Stimulated activated CD8-positive, alpha-beta memory T cell treated with anti-CD3 and anti-CD28 coated beads, Interleukin-7, amount 100 ng/mL, for 48 hours (primary cell): Measurements from ENCODE around the gene SP3.

Source experiments
- DNase-seq, 2 donors: peaks; one replicate each; pipeline ENCODE4 v3.0.0-alpha.2; 2020; ENCODE audit warnings: low read depth in 1 of 2; ENCODE audit errors: extremely low read depth in 1 of 2

Gene SP3

DNA sequence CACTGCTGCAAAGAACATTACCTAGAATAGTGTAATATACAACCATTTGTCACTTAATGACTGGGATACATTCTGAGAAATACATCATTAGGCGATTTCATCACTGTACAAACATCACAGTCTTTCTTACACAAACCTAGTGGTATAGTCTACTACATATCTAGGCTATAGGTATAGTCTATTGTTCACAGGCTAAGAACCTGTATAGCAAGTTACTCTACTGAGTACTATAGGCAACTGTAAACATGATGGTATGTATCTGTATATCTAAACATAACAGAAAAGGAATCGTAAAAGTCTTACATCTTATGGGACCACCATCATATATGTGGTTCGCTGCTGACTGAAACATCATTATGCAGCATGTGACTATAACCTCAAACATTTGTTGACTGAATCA is 21.4 kb downstream of the SP3 start:
- DNase-seq = no peak

DNA sequence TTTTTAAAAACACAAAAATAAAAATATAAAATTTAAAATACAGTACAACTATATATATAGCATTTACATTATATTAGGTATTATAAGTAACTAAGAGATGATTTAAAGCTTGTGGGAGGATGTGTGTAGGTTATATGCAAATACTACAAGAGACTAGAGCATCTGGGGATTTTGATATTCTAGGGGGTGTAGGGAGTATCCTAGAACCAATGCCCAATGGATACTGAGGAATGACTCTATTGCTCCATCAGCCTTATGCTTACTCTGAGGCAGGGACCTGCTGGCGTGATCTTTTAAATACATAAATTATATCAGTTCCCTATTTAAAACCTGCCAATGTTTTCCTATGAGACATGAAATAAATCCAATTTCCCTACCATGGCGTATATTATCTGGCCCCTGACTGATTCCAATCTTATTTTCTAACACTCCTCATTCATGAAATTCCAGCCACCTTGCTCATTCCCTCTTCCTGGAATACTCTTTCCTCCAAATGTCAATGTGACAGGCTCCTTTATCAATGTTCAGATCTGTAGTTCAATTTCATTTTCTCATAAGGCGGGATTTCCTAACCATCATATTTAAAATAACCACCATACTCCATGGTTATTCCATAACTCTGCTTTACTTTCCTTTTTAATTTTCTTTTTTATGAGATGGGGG is 22.2 kb downstream of the SP3 start:
- DNase-seq = no peak

DNA sequence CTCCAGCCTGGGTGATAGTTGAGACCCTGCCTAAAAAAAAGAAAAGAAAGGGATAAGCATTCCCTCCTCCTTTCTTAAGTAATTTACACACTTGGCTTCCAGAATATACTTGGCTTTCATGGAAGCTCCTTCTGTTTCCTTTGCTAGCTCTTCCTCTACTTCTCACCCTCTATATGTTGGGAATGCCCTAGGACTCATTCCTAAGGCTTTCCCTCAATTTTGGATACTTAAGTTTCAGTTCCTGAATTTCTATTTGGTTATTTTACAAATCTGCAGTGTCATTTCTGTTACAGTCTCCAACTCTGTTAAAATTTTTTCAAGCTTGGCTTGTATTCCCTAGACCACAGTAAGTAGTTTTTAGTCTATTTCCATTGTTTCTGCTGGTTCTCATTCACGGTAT is 23.6 kb downstream of the SP3 start:
- DNase-seq = no peak

DNA sequence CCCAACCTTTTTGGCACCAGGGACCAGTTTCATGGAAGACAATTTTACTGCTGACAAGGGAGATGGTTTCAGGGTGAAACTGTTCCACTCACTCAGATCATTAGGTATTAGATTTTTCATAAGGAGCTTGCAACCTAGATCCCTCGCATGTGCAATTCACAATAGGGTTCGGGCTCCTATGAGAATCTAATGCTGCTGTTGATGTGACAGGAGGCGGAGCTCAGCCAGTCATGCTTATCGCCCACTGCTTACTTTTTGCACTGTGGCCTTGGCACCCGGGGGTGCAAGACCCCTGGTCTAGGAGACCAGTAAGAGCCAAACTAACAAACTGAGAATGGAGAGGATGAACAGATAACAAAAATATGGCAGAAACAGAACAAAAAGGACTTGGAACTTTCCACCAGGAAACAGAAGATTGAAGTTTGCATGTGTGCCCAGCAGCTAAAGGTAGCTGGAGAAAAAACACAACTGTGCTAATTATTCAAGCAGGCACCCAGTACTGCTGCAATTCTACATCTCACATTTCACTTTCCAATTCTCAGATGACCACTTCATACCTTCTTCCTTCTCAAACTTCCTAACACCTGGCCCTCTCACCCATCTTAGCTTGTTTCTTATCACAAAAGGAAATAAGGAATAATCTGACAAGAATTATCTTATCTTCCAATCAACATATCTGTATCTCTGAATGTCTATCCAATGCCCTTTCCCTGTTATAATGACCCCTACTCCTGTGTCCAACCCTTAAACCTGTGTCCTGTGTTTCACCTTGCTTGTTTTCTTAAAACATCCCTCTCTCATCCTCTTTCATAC is 24.8 kb downstream of the SP3 start:
- DNase-seq = no peak

DNA sequence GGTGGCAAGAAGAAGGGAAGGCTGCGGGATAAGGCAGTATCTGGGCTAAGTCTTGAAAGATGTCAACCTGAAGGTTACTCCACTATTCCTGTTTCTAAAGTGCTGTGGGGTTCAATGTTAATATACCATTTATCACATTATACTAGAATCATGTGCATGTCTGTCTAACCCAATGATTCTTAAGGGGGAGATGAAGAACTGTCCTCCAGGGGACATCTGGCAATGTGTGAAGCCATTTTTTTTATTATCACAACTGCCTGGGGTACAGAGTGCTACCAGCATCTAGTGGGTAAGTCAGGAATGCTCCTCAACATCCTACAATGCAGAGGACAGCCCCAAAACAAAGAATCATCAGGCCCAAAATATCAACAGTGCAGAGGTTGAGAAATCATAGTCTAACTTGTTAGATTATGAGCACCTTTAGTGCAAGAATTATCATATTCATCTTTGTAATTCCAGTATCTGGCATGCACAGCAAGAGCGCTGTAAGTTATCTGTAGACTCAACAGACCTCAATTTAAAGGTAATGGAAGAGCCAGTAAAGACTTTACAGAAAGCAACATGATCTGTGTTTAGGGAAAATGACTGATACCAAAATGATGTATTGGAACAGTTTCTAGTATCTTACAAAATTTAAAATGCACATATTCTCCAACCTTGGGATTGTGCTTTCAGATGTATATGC is 26.3 kb downstream of the SP3 start:
- no peak for DNase-seq

DNA sequence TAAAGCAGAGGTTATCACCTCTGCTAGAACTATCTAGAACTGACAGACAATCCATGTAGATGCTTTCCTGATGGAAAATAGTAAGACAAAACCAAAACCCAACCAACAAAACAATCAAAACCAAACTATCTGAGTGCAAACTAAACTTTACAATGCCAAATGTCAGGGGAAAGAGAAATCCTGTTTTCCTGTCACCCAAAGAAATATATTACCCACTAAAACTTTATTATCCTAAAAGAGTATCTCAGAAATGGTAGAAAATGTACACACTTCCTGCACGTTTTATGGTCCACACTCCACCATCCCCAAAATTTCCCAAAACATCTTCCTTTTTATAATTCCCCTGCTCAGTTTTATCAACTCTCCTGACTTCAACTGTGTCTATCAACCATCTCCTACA is 29.9 kb downstream of the SP3 start:
- DNase-seq = no peak

DNA sequence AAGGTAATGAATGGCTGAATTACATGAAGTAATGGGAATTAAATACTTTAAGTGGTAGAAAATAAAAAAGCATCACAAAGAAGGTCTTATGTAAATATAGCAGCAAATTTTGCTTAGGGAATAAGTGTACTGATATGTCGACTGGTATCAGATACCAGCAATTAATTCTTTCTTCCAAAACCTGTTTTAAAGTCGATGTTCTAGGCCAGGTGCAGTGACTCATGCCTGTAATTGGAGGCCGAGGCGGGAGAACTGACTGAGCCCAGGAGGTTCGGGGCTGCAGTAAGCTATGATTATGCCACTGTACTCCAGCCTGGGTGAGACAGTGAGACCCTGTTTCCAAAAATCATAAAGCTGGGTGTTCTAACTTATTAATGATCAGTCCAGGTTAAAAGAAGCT is 30.3 kb downstream of the SP3 start:
- no peak for DNase-seq

DNA sequence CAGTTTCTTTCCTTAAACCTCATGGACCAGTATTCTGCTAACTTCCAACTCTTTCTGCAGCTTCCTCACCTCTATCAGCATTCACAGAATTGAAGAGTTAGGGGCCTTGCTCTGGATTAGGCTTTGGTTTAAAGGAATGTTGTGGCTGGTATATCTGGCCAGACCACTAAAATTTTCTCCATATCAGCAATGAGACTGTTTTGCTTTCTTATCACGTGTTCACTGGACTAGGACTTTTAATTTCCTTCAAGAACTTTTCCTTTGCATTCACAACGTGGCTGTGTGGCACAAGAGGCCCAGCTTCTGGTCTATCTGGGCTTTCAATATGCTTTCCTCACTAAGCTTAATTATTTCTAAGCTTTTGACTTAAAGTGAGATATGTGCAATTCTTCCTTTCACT is 33.4 kb downstream of the SP3 start:
- no peak for DNase-seq

DNA sequence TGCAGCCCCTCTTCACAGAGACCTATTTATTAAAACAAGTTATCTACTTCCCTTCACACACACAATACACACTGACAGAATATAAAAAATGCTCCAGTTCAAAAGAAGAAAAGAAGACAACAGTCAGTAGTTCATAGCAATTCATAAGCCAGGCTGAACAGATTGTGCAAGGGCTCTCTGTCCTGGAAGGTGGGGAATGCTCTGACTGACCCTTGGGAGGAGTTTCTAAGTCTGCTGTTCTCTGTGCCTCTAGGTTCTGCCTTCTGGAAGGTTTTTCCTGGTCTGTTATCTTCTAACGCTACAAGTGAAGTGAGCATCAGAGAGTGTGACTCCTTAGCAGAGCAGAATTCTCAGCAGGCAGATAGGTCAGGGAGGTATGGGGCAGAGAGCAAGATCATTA is 35.7 kb downstream of the SP3 start:
- no peak for DNase-seq

DNA sequence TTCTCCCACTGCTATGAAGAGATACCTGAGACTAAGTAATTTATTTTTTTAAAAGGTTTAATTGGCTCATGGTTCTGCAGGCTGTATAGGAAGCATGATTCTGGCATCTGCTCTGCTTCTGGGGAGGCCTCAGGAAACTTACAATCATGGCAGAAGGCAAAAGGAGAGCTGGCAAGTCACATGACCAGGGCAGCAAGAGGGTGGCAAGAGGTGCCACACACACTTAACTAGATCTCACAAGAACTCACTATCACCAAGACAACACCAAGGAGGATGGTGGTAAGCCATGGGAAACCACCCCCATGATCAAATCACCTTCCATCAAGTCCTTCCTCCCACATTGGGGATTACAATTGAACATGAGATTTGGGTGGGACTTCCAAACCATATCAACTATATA is 38.3 kb downstream of the SP3 start:
- DNase-seq = no peak

DNA sequence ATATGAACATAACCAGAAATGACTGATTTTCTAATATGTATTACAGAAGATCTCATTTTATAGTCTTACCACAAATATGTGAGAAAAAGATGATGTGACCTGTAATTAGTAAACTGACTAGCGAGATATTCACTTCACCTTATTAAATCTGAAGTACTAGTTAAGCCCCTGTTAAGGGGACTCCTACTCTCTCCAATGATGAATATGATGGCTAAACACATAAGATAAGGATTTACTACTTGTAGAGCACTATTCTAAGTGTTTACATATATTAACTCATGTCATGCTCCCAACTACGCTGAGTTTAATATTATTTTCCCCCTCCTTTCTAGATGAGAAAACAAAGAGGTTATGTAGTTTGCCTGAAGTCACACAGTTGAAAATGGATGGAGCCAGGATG is 40.9 kb downstream of the SP3 start:
- no peak for DNase-seq

DNA sequence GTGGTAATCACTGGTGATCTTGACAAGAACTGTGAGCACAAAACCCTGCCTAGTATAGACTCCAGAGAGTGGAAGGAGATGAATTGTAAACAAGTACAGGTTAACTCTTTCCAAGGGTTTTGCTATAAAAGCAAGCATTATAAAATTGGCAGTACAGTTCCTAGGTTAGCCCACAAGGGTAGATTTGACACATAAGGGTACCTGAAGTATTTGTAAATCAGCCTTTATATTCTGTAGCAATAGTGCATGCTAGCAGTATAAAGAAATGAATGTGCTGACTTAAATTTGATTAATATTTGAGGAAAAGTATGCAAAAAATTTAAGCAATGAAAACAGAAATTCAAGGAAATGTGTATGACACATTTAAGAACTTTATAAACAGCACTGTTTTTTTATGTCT is 42.4 kb downstream of the SP3 start:
- no peak for DNase-seq

DNA sequence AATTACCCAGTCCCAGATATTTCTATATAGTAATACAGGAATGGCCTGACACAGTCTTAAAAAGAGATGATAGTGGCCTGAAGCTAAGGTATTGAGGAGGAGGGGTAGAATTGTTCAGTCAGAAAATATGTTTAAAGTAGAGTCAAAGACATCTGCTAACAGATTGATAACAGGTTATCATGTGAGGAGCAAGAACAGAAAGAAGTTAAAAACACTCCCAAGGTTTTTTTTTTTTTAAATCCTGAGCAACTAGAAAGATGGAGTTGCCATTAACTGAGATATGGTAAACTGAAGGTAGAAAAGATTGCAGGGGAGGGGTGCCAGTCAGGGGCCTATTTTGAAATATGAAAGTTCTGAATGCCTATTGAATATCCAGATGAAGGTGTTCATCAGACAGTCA is 43.1 kb downstream of the SP3 start:
- no peak for DNase-seq

DNA sequence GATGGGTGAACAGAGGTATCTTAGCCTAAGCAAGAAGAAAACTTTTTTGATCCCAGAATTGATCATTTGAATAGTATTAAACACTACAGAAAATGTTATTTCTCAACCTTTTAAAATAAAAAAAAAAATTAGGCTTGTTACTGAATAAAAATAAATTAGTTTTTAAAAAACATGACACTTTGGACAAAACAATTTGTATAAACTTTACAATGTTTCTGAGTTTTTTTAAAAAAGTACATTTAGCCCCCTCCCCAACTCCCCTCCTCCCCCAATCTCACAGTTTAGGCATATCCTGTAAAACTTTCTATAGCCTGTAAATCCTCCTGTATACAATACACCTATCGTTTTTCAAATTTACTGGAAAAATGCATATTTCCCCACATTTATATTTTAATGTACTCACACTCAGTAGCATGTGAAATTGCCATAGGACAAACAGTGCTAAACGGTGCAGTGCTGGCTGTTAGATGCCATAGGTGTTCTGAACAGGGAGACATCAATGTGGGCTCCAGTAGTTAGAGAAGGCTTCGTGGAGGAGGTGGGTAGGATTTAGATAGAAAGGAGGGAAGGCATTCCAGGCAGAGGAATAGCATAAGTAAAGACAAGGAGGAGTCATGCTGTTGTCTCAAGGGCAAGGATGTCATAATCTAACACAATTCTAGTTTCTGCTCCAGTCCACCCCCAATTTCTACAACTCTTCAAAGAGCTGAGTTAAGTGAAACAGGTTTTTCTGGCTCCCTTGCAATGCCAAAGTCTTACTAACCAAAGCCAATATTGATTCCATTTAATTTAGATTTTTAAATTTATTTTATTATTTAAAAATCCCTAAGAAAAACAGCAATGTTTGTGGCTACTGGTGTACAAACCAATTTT is 50.9 kb downstream of the SP3 start:
- no peak for DNase-seq

DNA sequence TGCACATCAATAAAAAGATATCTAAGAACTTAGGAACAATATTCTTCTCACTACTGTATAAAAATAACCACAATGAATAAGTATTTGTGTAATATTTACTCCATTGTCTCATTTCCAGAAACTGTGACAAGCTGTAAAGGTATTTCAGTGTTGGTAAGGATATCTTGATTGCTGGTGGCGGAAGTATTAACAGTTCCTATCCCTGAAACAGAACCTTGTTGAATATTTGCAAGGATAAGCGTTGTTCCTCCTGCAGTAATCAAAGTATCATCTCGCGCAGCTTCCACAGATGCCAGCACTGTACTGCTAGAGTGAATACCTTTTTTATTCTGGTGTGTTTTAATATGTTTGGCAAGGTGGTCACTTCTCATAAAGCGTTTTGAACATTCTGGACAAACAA is 55.3 kb downstream of the SP3 start:
- DNase-seq = no peak

DNA sequence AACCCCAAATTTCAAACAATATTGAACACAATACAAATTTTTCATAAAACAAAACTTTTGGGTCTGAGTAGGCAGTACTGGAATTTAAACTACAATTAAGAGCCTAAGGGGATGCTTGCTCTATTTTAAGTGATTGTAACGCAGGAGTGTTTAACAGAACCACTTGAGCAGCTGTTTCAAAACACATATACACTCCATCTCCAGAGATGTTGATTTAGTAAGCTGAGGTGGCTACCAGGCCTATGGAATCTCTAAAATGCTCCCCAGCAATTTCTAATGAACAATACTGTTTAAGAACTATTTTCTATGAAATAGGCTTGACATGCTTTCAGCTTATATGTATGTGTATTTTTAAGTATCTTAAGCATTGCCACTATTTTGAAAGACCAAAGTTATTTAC is 58.5 kb downstream of the SP3 start:
- DNase-seq = no peak

DNA sequence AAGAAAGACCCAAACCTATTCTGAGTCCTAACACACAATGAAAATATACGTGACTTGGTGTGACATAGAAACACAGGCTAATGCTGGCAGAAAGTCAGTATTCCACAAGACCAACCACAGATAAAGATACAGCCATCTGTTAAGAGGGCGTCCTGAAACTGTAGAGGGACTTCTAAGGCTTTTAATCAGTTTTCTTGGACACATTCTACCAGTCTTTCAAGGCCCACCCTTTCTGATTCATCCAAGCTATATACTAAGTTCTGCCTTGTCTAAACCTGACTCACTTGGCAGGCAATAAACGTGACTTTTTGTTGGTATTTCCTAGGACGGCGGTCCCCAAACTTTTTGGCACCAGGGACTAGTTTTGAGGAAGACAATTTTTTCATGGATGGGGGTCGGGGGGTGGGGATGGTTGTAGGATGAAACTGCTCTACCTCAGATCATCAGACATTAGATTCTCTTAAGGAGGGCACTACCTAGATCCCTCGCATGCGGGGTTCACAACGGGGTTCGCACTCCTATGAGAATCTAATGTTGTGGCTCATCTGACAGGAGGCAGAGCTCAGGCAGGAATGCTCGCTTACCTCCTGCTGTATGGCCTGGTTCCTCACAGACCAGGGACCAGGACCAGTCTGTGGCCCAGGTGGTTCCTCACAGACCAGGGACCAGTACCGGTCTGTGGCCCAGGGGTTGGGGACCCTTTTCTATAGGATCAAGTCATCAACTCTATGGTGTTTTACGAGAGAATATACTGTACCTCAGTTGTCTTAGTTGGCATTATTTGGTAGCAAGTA is 61.4 kb downstream of the SP3 start:
- no peak for DNase-seq

DNA sequence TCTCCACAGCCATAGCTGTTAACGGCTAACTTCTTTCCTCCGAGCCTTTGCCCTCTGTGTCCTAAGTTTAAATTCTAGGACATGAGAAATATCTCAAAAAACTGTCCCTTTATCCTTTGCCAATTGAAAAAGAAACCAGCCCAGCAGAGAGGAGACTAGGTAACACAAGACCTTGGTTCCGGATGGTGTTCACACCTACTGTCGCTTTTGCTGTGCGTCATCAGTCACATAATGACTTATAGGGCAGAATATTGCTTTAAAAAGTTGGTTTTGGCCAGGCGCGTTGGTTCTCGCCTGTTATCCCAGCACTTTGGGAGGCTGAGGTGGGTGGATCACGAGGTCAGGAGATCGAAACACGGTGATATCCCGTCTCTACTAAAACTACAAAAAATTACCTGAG is 66.2 kb downstream of the SP3 start:
- no peak for DNase-seq

DNA sequence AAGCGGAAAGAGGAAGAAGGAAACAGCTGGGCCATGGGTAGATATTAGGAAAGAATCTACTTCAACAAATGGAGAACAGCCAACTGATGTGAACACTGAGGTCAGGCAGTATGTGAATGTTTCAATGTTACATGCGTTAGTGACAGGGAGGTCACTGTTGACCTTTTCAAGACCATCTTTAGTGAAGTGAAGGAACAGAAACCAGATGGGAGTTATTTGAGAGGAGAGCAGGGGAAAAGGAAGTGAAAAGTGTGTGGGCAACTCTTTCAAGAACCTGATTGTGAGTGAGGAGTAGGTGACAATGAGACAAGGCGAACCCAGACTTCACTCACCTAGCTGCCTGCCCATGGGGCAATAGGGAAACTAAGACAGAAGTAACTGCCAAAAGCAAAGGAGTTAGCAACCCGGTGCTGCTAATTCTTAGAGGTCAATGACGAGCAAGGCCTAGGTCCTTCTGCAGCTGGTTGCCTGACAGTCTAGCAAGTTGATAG is 67.0 kb downstream of the SP3 start:
- no peak for DNase-seq

DNA sequence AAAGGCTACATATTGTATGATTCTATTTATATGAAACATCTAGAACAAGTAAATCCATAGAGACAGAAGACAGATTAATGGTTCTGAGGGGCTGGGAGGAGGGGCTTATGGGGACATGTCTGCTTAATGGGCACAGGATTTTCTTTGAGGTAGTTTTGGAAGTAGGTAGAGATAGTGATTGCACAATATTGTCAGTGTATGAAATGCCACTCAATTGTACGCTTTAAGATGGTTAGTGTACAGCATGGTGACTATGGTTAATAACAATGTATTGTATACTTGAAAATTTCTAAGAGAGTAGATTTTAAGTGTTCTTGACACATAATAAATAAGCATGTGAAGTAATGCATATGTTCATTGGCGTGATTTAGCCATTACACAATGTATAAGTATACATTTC is 68.4 kb downstream of the SP3 start:
- no peak for DNase-seq
